Measurements from ENCODE around the gene CDC20. TPM values are rescaled to one million over a fixed set of nuclear protein-coding genes. Genes with fewer than 3 reads are reported as not detected.

The CDC20 gene
- polyA plus RNA-seq, 3 donors = 0.08 to 0.10 TPM; not detected in 1

- Mint-ChIP-seq H3K4me1 (peaks cover 34% of the 10 kb centered on the region), H3K9me3 (no peaks in the 10 kb centered on the region), H3K27ac (peak overlapping the region in 3 of 7 donors; percentile 25 to 33 (median 32)), H3K27me3 (ENCODE audit: low read depth in 3 of 3) (no peaks in the 10 kb centered on the region), H3K4me3 (no peak overlapping the region), H3K36me3 (peaks cover 6 to 13% of the 10 kb centered on the region in 2 donors)
- Histone ChIP-seq H3K4me1 (ENCODE audit: control insufficient read depth in 1 of 2, insufficient read depth in 2 of 2, low read length in 2 of 2) (peaks cover 33 to 50% of the 10 kb centered on the region in 2 donors), H3K27ac (ENCODE audit: low read depth in 1 of 2, low read length in 2 of 2) (no peak overlapping the region), H3K79me2 (ENCODE audit: insufficient read depth, low read length) (peaks cover 32% of the 10 kb centered on the region), H3K27me3 (ENCODE audit: control insufficient read depth in 2 of 2, insufficient read depth in 2 of 2, low read length in 2 of 2) (no peaks in the 10 kb centered on the region), H4K20me1 (ENCODE audit: insufficient read depth, low read length) (peaks cover 27% of the 10 kb centered on the region), H3K9ac (ENCODE audit: insufficient read depth, low read length, poor library complexity, severe bottlenecking) (no peak overlapping the region), H3K9me3 (replicated peaks in 1 of 2; ENCODE audit: control insufficient read depth in 1 of 2, insufficient read depth in 1 of 2, low read length in 2 of 2) (no peaks in the 10 kb centered on the region), H3K4me3 (replicated peaks in 1 of 3; ENCODE audit: low read depth in 2 of 3, low read length in 3 of 3) (no peak overlapping the region), H3K36me3 (replicated peaks in 1 of 2; ENCODE audit: control insufficient read depth in 1 of 2, insufficient read depth in 2 of 2, low read length in 2 of 2) (peaks cover 0 to 5% of the 10 kb centered on the region in 2 donors), H2AFZ (ENCODE audit: insufficient read depth, low read depth, low read length, poor library complexity, severe bottlenecking) (no peak overlapping the region), H3K4me2 (replicated peaks; ENCODE audit: extremely low read depth, low read length, poor library complexity, severe bottlenecking) (no peak overlapping the region)
- 100% methylated on average over 2 of the region's 4 CpGs for WGBS (ENCODE audit: insufficient coverage)
- intact Hi-C loops (cut with micrococcal nuclease) = no loop called here
- DNase-seq = no peak
- no peak for TF ChIP-seq CTCF (IDR thresholded peaks at IDR 0.05)
Measured at GRCh38 chr1:43370564-43370963, 11.8 kb downstream of the CDC20 start.

GRCh38 chr1:43372172-43372571, 13.4 kb downstream of the CDC20 start:
- Mint-ChIP-seq H3K27me3 (ENCODE audit: low read depth in 3 of 3) (no peaks in the 10 kb centered on the region), H3K36me3 (peaks cover 7 to 8% of the 10 kb centered on the region in 2 donors), H3K27ac (peak overlapping the region in 1 of 7 donors; percentile 60), H3K4me3 (no peak overlapping the region), H3K9me3 (no peaks in the 10 kb centered on the region), H3K4me1 (peaks cover 19% of the 10 kb centered on the region)
- Histone ChIP-seq H3K79me2 (ENCODE audit: insufficient read depth, low read length) (peaks cover 16% of the 10 kb centered on the region), H2AFZ (ENCODE audit: insufficient read depth, low read depth, low read length, poor library complexity, severe bottlenecking) (no peak overlapping the region), H3K36me3 (replicated peaks in 1 of 2; ENCODE audit: control insufficient read depth in 1 of 2, insufficient read depth in 2 of 2, low read length in 2 of 2) (peaks cover 0 to 4% of the 10 kb centered on the region in 2 donors), H3K4me3 (replicated peaks in 1 of 3; ENCODE audit: low read depth in 2 of 3, low read length in 3 of 3) (no peak overlapping the region), H4K20me1 (ENCODE audit: insufficient read depth, low read length) (peaks cover 14% of the 10 kb centered on the region), H3K9me3 (replicated peaks in 1 of 2; ENCODE audit: control insufficient read depth in 1 of 2, insufficient read depth in 1 of 2, low read length in 2 of 2) (no peaks in the 10 kb centered on the region), H3K4me2 (replicated peaks; ENCODE audit: extremely low read depth, low read length, poor library complexity, severe bottlenecking) (no peak overlapping the region), H3K27ac (ENCODE audit: low read depth in 1 of 2, low read length in 2 of 2) (no peak overlapping the region), H3K9ac (ENCODE audit: insufficient read depth, low read length, poor library complexity, severe bottlenecking) (no peak overlapping the region), H3K27me3 (ENCODE audit: control insufficient read depth in 2 of 2, insufficient read depth in 2 of 2, low read length in 2 of 2) (no peaks in the 10 kb centered on the region), H3K4me1 (ENCODE audit: control insufficient read depth in 1 of 2, insufficient read depth in 2 of 2, low read length in 2 of 2) (peaks cover 18 to 34% of the 10 kb centered on the region in 2 donors)
- no peak for TF ChIP-seq CTCF (IDR thresholded peaks at IDR 0.05)
- intact Hi-C loops (cut with micrococcal nuclease) = no loop called here
- no peak for DNase-seq
- 100% methylated on average over 4 of the region's 5 CpGs for WGBS (ENCODE audit: insufficient coverage)
